ENCODE measurements around the gene CLEC14A. TPM values are rescaled to one million over a fixed set of nuclear protein-coding genes. Genes with fewer than 3 reads are reported as not detected.

CLEC14A gene
- total RNA-seq, 1 donor from 2014 or later: 0.34 TPM

- H3K4me3 Mint-ChIP-seq: no peak overlapping the region
- H3K9me3 Mint-ChIP-seq: no peaks in the 10 kb centered on the region
- no peak overlapping the region for H3K27ac Mint-ChIP-seq
- TF ChIP-seq, protein P1, sequence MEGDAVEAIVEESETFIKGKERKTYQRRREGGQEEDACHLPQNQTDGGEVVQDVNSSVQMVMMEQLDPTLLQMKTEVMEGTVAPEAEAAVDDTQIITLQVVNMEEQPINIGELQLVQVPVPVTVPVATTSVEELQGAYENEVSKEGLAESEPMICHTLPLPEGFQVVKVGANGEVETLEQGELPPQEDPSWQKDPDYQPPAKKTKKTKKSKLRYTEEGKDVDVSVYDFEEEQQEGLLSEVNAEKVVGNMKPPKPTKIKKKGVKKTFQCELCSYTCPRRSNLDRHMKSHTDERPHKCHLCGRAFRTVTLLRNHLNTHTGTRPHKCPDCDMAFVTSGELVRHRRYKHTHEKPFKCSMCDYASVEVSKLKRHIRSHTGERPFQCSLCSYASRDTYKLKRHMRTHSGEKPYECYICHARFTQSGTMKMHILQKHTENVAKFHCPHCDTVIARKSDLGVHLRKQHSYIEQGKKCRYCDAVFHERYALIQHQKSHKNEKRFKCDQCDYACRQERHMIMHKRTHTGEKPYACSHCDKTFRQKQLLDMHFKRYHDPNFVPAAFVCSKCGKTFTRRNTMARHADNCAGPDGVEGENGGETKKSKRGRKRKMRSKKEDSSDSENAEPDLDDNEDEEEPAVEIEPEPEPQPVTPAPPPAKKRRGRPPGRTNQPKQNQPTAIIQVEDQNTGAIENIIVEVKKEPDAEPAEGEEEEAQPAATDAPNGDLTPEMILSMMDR (conservative IDR thresholded peaks at IDR 0.05): no peak
- no peaks in the 10 kb centered on the region for H3K36me3 Mint-ChIP-seq
- H3K27me3 Mint-ChIP-seq: peaks cover 21% of the 10 kb centered on the region
- no peak for DNase-seq (ENCODE audit: extremely low spot score, unreplicated experiment)
- H3K4me1 Mint-ChIP-seq (ENCODE audit: unreplicated experiment): no peaks in the 10 kb centered on the region
These were observed 12.1 kb downstream of the CLEC14A start for GRCh38 chr14:38243696-38244240.

- no peaks in the 10 kb centered on the region for H3K4me1 Mint-ChIP-seq (ENCODE audit: unreplicated experiment)
- TF ChIP-seq, protein P1 (conservative IDR thresholded peaks at IDR 0.05): no peak
- no peak overlapping the region for H3K4me3 Mint-ChIP-seq
- no peak for DNase-seq (ENCODE audit: extremely low spot score, unreplicated experiment)
- no peak overlapping the region for H3K27ac Mint-ChIP-seq
- no peaks in the 10 kb centered on the region for H3K9me3 Mint-ChIP-seq
- peaks cover 16% of the 10 kb centered on the region for H3K27me3 Mint-ChIP-seq
- H3K36me3 Mint-ChIP-seq: no peaks in the 10 kb centered on the region
These were observed 17.0 kb downstream of the CLEC14A start for GRCh38 chr14:38238878-38239277.

DNA sequence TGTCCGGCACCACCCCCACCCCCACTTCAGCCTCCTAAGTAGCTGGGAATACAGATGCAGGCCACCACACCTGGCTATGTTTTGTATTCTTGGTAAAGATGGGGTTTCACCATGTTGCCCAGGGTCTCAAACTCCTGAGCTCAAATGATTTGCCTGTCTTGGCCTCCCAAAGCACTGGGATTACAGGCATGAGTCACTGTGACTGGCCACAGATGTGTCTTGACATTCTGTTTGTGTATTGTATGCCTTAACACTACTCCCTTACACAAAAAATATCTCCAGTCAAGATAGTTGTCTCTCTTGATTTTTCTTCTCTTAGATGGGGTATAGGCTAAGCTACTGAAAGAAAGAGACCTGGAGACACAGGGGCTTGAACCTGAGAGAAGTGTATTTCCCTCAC is 17.6 kb downstream of the CLEC14A start:
- no peak overlapping the region for H3K4me3 Mint-ChIP-seq
- peaks cover 19% of the 10 kb centered on the region for H3K27me3 Mint-ChIP-seq
- TF ChIP-seq, protein P1 (conservative IDR thresholded peaks at IDR 0.05): no peak
- H3K9me3 Mint-ChIP-seq: no peaks in the 10 kb centered on the region
- H3K36me3 Mint-ChIP-seq: no peaks in the 10 kb centered on the region
- no peaks in the 10 kb centered on the region for H3K4me1 Mint-ChIP-seq (ENCODE audit: unreplicated experiment)
- no peak for DNase-seq (ENCODE audit: extremely low spot score, unreplicated experiment)
- H3K27ac Mint-ChIP-seq: no peak overlapping the region

DNA sequence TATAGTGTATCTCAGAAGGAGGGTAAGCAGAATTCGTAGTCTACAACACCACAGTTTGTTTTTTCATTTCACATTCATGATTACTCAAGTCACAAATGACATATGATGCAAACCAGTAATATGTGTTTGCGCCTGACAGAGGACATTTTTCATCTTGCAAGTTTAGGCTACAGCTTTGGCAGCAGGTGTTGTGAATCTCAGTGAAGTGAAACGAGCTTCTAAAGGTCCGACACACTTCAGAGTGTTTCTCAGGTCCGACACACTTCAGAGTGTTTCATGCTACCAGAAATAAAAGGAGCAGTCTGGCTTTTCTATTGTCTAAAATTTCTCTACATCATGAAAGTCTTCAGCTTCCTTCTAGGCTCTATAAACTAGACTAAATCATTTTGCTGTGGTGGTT is 22.7 kb downstream of the CLEC14A start:
- H3K4me1 Mint-ChIP-seq (ENCODE audit: unreplicated experiment): no peaks in the 10 kb centered on the region
- TF ChIP-seq, protein P1 (conservative IDR thresholded peaks at IDR 0.05): no peak
- H3K27ac Mint-ChIP-seq: no peak overlapping the region
- H3K27me3 Mint-ChIP-seq: peaks cover 27% of the 10 kb centered on the region
- no peaks in the 10 kb centered on the region for H3K36me3 Mint-ChIP-seq
- DNase-seq (ENCODE audit: extremely low spot score, unreplicated experiment): no peak
- no peak overlapping the region for H3K4me3 Mint-ChIP-seq
- H3K9me3 Mint-ChIP-seq: no peaks in the 10 kb centered on the region

DNA sequence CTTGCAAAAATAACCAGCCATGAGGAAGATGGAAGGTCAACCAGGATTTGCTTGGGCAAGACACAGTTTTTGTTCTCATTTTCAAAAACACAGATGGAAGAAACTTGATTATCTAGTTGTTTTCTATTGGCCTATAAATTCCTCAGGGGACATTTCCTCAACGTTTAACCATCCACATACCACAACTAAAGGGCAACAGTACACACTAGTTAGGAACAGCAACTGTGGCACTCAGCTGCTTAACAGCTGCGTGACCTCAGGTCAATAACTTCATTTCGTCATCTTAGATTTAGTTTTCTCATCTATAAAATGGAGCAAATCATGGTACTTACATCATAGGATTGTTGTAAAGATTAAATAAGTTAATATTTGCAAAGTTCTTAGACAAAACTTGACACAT is 29.5 kb downstream of the CLEC14A start:
- no peaks in the 10 kb centered on the region for H3K36me3 Mint-ChIP-seq
- peaks cover 4% of the 10 kb centered on the region for H3K9me3 Mint-ChIP-seq
- H3K4me3 Mint-ChIP-seq: no peak overlapping the region
- TF ChIP-seq, protein P1 (conservative IDR thresholded peaks at IDR 0.05): no peak
- H3K27me3 Mint-ChIP-seq: peaks cover 9% of the 10 kb centered on the region
- no peaks in the 10 kb centered on the region for H3K4me1 Mint-ChIP-seq (ENCODE audit: unreplicated experiment)
- no peak overlapping the region for H3K27ac Mint-ChIP-seq
- DNase-seq (ENCODE audit: extremely low spot score, unreplicated experiment): no peak

GRCh38 chr14:38225946-38226345 is 29.9 kb downstream of the CLEC14A start:
- Mint-ChIP-seq H3K27ac (no peak overlapping the region), H3K4me1 (ENCODE audit: unreplicated experiment) (no peaks in the 10 kb centered on the region), H3K36me3 (no peaks in the 10 kb centered on the region), H3K4me3 (no peak overlapping the region), H3K27me3 (peaks cover 5% of the 10 kb centered on the region), H3K9me3 (peaks cover 4% of the 10 kb centered on the region)
- TF ChIP-seq, protein P1 (conservative IDR thresholded peaks at IDR 0.05): no peak
- no peak for DNase-seq (ENCODE audit: extremely low spot score, unreplicated experiment)
